Measurements from ENCODE around the gene PPP1R9B.
A peak's percentile ranks its signal among the peaks of the same experiment; 100 is the strongest.

The PPP1R9B gene

DNA sequence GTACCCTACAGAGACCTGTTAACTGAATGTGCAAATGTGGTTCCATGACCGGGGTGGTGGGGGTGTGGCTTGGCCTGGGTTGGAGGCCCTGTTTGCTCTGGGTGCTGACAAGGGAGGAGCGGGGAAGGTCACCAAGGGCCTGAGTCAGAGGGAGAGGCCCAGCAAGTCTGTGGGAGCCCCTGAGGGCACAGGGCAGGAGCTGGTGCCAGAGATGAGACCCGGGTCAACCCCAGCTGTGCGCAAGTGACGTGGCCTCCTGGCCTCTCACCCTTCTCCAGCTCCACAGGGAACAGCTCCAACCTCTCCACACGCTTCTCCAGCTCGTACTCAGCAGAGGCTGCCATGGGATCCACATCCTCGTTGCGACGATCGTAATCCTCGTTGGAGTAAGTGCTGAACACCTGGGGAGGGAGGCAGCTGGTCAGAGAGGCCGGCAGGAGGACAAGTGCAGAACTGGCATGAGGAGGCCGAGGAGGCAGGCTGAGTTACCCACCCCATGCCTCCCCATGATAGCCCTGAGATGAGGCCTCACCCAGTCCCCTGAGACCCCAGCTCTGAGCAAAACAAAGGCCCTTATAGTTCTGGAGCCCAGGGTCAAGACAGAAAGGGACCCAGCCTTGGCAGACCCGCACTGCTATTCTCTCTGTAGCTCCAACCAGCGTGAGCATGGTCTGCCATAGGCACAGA lies 5.5 kb downstream of the PPP1R9B start:
- no peak for DNase-seq

GRCh38 chr17:50144355-50144754 lies 6.1 kb downstream of the PPP1R9B start:
- no peak for DNase-seq

DNA sequence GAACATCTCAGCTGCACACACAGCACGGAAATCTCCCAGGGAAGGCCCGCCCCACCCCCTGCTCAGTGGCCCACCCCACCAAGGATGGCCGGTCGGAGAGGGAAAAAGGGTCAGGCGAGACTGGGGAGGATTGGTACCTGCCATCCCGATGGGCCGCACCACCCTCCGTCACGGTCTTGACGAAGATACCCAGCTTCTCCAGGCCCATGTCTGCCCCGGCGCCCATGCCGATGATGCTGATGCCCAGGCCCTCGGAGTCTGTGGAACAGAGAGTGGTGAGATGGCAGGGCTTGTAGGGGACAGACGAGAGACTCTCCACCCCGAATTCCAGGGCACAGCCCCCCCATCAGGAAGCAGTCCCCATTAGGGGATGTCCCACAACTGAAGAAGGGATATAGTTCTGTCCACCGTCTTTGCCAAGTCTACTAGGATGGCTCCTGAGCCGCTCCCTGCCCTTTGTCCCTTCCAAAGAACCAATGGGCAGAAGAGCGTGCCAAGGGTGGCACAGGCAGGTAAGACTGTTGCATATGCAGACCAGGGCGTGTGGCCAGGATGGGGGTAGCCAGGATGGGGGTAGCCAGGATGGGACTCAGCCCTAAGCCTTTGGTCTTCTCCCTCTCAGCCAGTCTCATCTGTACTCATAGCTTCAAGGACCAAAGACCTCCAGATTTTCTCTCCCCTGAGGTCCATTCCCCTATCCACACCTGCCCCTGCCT lies 6.9 kb downstream of the PPP1R9B start:
- DNase-seq: no peak

DNA sequence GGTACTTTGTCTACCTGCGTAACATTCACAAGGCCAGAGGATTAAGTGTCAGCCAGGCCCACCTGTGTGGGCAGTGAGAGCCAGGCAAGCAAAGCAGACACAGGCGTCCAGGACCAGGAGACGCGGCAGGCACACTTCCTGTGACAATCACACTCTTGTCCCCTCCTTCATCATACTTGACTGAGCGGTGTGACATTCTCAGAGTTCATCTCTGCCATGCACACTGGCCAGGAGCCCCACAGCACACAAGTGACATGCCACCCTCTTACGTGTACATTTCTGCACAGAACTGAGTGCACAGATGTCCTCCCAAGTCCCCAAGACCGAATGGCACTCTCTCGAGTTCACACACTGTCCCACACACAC lies 8.7 kb downstream of the PPP1R9B start:
- DNase-seq: no peak

GRCh38 chr17:50141026-50141744 lies 9.3 kb downstream of the PPP1R9B start:
- no peak for DNase-seq

GRCh38 chr17:50139950-50140885 lies 10.3 kb downstream of the PPP1R9B start:
- DNase-seq: peak in 48 of 56 donors; percentile 22 to 85 (median 52)

DNA sequence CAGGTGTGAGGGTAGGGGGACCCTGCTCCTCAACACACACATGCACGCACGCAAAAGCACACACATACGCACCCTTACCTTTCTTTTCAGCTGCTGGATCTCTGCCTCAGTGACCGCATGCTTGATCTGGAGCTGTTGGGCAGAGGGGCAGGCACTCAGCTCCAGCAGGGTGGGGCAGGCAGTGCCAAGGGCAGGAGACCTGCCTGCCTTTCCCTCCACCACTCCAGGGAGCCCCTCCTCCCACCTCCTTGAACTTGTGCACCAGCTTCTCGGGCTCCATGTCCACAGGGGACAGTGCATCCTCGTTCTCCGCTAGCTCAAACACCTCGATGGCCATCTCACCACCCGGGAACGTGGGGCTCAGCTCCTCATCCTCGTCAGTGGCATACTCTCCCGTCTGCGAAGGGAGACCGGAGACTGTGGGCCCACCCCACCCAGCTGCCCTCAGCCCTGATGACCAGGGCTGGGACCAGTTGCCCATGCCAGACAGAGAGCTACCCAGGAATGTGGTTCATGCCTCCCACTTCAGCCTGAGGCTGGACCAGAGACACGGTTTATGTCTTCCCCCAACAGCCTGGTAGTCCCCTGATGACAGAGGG lies 11.2 kb downstream of the PPP1R9B start:
- no peak for DNase-seq

- peak in 22 of 56 donors; percentile 14 to 75 (median 45) for DNase-seq
These were observed 13.4 kb downstream of the PPP1R9B start for GRCh38 chr17:50137042-50137441.

- no peak for DNase-seq
These were observed 14.3 kb downstream of the PPP1R9B start for GRCh38 chr17:50136096-50136687.

DNA sequence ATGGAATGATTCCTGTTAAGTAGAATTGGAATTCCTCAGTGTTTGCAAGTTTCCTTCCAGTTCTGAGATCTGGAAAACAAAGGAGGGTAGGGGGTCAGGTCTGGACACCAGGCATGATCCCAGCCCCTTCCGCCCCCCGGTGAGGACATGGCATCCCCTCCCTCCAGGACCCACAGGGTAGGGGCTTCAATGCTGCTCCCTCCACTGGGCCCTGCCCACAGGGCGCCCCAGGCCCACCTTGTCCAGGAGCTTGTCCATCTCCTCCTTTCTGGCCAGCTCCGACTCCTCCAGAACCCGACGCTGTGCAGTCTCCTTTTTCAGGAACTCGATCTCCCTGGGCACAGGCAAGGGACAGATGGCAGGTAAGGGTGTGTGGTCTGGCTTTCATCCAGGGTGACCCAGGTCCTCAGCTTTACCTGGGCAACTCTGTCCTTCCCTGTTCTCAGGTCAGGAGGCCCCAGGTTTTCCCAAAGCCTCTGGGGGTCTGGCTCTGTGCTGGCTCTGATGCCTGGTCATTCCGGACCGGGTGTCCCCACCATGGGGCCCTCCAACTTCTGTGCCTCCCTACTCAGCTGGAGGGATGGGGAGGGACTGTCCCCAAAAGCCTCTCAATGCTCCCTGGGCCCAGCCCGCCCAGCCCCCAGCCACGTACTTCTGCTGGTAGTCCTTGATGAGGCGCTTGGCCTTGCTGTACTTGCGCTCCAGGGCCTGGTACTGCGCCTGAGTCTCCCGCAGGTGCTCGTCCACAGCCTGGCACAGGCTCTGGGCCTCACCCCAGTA lies 15.0 kb downstream of the PPP1R9B start:
- DNase-seq: no peak

DNA sequence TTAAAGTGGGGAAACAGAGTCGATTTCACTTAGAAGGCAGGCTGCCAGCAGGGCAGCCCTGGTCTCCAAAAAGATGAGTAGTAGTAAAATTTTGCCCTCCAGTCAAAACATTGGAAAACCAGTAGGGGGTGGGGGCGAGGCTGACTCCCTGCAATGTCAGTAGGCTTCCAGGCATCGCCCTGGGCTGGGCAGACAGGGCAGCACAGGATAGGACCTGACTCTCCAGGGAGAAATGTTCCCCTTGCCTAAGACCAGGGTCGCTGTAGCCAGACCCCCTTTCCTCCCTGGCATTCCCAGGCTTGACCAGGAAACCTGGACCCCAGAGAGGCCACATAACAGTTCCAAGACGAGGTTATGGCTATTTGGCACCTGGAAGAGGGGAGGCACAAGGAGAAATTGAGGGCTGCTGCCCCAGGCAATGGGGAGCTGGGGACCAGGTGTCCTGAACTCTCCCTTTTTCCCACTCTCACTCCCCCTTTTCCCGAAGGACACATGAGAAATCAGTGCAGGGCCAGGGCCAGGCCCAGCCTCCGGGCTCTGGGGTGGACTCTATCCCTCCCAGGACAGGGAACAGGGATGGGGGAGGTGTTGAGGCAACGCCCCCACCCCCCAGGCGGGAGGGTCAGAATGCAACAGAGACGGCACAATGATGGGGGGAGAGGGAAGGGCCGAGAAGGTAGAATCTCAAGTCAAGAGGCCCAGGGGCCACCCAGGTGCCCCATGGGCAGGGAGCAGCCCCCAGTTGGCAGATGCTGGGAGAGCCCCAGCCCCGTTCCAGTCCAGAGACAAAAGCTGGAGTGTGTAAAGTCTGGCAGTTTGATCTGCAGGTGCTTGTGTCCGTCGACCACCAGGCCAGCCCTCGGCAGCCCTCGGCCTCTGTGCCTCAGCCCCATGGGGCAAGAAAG lies 16.0 kb downstream of the PPP1R9B start:
- DNase-seq: no peak

DNA sequence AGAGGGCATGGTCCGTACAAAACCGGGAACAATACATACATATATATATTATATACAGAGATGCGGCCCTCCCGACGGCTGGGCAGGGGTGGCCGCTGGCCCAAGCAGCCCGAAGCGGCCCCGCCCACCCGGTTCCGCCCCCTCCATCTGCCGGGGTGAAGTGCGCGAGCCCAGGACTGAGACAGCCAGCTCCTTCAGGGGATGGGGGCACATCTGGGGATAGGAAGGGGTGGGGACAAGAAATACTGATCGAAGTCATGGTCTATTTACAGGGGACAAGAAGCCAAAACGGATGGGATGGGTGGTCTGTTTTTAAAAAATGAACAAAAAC lies 16.7 kb downstream of the PPP1R9B start:
- DNase-seq: no peak

- peak in 8 of 56 donors; percentile 15 to 46 (median 30) for DNase-seq
These were observed 17.3 kb downstream of the PPP1R9B start for GRCh38 chr17:50133028-50133768.

DNA sequence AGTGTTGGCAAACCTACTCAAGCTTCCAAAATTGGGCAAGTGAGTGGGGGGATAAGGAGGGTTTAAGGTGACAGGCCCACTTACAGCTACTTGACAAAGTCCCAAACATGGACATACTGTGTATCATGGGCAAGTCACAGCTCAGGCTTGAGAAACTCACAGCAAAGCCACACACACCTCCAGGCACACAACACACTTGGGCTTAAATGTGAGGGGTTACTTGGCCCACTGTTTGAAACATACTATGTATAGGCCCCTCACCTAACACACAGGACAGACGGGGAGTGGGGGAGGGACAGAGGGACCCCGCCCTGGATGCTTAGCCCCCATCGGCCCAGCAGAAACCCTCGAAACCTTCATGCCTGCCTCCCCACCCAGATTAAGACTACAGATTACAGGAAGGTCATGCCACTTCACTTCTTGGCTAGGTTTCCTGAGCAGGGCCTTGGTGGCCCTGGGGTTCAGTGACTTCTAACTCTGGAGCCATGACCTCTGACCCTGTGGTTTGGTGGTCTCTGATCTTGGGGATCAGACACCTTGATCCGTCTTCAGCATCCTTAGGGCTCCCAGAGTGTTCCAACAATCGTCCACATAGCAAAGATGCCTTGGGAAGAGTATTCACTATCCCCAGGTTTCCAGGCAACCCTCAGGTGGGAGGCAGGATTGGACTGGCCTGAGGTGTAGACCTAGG lies 18.2 kb downstream of the PPP1R9B start:
- no peak for DNase-seq

GRCh38 chr17:50130559-50131305 lies 19.7 kb downstream of the PPP1R9B start:
- peak in 3 of 56 donors; percentile 19 to 46 (median 20) for DNase-seq

Measured in nucleus accumbens (tissue), 56 donors.